Neural progenitor cell (in vitro differentiated cells): Measurements from ENCODE around the gene NAB2. TPM values are rescaled to one million over a fixed set of nuclear protein-coding genes. Genes with fewer than 3 reads are reported as not detected.

Experiments used
- DNase-seq: peaks from one replicate; pipeline ENCODE4 v3.0.0-alpha.2; 2016; ENCODE audit warnings: low spot score
- H2AFZ ChIP-seq: fragments of 200-600 bp; sonication (generic); replicated peaks from 2 replicates; pipeline ENCODE4 v1.6.1; 2016; ENCODE audit warnings: antibody characterized with exemption
- H3F3A ChIP-seq: fragments of 200-600 bp; sonication (generic); 2 replicates; pipeline ENCODE4 v1.6.1; 2016; ENCODE audit warnings: antibody characterized with exemption, low read depth
- H3K27ac ChIP-seq: fragments of 200-600 bp; sonication (generic); 2 replicates; pipeline ENCODE4 v1.5.1; 2016; ENCODE audit warnings: mild to moderate bottlenecking
- H3K27me3 ChIP-seq: fragments of 200-600 bp; sonication (generic); 2 replicates; pipeline ENCODE4 v1.6.1; 2016; ENCODE audit warnings: mild to moderate bottlenecking, moderate library complexity
- H3K36me3 ChIP-seq: fragments of 200-600 bp; sonication (generic); 2 replicates; pipeline ENCODE4 v1.5.1; 2016
- H3K4me1 ChIP-seq: fragments of 200-600 bp; sonication (generic); 2 replicates; pipeline ENCODE4 v1.6.1; 2016; ENCODE audit warnings: mixed run types
- H3K4me2 ChIP-seq: fragments of 200-600 bp; sonication (generic); 2 replicates; pipeline ENCODE4 v1.6.1; 2016
- H3K4me3 ChIP-seq: fragments of 200-600 bp; sonication (generic); 2 replicates; pipeline ENCODE4 v1.5.1; 2016
- H3K79me2 ChIP-seq: fragments of 200-600 bp; sonication (generic); 2 replicates; pipeline ENCODE4 v1.6.1; 2016; ENCODE audit warnings: low read depth
- H3K9ac ChIP-seq: fragments of 200-600 bp; sonication (generic); 2 replicates; pipeline ENCODE4 v1.6.1; 2016
- H3K9me3 ChIP-seq: fragments of 200-600 bp; sonication (generic); 2 replicates; pipeline ENCODE4 v1.5.1; 2016; ENCODE audit warnings: low read depth
- H4K20me1 ChIP-seq: fragments of 200-600 bp; sonication (generic); 2 replicates; pipeline ENCODE4 v1.6.1; 2016; ENCODE audit warnings: low read depth
- H3K27ac Mint-ChIP-seq: 3 replicates; pipeline ENCODE4 v1.8.0; 2021; ENCODE audit warnings: mixed read lengths
- H3K27me3 Mint-ChIP-seq: 2 replicates; pipeline ENCODE4 v1.8.0; 2022; ENCODE audit warnings: low read depth, mild to moderate bottlenecking, inconsistent platforms, moderate library complexity, mixed read lengths; ENCODE audit not compliant: insufficient read depth
- H3K36me3 Mint-ChIP-seq: 3 replicates; pipeline ENCODE4 v1.8.0; 2021; ENCODE audit warnings: mixed read lengths
- H3K4me1 Mint-ChIP-seq: 3 replicates; pipeline ENCODE4 v1.8.0; 2021; ENCODE audit warnings: mixed read lengths
- H3K4me3 Mint-ChIP-seq: 3 replicates; pipeline ENCODE4 v1.8.0; 2021; ENCODE audit warnings: mild to moderate bottlenecking, moderate library complexity, mixed read lengths
- H3K9me3 Mint-ChIP-seq: 3 replicates; pipeline ENCODE4 v1.8.0; 2020; ENCODE audit warnings: mixed read lengths
- EZH2 ChIP-seq: fragments of 200-600 bp; sonication (generic); IDR thresholded peaks from 2 replicates; pipeline ENCODE4 v1.6.1; 2017; ENCODE audit warnings: antibody characterized with exemption, mild to moderate bottlenecking, moderate library complexity
- EZH2phosphoT487 ChIP-seq: fragments of 200-600 bp; sonication (generic); IDR thresholded peaks from 2 replicates; pipeline ENCODE4 v1.6.1; 2017; ENCODE audit warnings: antibody characterized with exemption
- total RNA-seq: library from RNA; depleted of rRNA; stranded (reverse); fragments of >200 nt; gene quantifications from 2 replicates; pipeline ENCODE4 v1.2.3, GENCODE V29; 2015; ENCODE audit warnings: low replicate concordance
- TF ChIP-seq, protein P1 (sequence below): fragments of 200-600 bp; sonication (generic); IDR thresholded peaks from 2 replicates; pipeline ENCODE4 v1.5.1; 2017; ENCODE audit warnings: antibody characterized with exemption, mild to moderate bottlenecking

The NAB2 gene
- total RNA-seq, 1 donor from 2014 or later = 19.8 TPM

GRCh38 chr12:57096099-57096572, 7.2 kb downstream of the NAB2 start:
- peaks cover 44% of the 10 kb centered on the region for H3K4me1 Mint-ChIP-seq
- no peak overlapping the region for H2AFZ ChIP-seq
- no peaks in the 10 kb centered on the region for H3K9me3 Mint-ChIP-seq
- peaks cover 27% of the 10 kb centered on the region for H3K36me3 Mint-ChIP-seq
- no peak for DNase-seq
- TF ChIP-seq EZH2phosphoT487 = no peak
- TF ChIP-seq EZH2 = no peak
- TF ChIP-seq, protein P1, sequence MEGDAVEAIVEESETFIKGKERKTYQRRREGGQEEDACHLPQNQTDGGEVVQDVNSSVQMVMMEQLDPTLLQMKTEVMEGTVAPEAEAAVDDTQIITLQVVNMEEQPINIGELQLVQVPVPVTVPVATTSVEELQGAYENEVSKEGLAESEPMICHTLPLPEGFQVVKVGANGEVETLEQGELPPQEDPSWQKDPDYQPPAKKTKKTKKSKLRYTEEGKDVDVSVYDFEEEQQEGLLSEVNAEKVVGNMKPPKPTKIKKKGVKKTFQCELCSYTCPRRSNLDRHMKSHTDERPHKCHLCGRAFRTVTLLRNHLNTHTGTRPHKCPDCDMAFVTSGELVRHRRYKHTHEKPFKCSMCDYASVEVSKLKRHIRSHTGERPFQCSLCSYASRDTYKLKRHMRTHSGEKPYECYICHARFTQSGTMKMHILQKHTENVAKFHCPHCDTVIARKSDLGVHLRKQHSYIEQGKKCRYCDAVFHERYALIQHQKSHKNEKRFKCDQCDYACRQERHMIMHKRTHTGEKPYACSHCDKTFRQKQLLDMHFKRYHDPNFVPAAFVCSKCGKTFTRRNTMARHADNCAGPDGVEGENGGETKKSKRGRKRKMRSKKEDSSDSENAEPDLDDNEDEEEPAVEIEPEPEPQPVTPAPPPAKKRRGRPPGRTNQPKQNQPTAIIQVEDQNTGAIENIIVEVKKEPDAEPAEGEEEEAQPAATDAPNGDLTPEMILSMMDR = no peak
- peaks cover 11% of the 10 kb centered on the region for H3F3A ChIP-seq
- H3K4me2 ChIP-seq = no peak overlapping the region
- peak overlapping the region; percentile 87 for H3K27ac Mint-ChIP-seq
- no peaks in the 10 kb centered on the region for H3K9me3 ChIP-seq
- no peak overlapping the region for H3K27ac ChIP-seq
- H4K20me1 ChIP-seq = peaks cover 22% of the 10 kb centered on the region
- H3K9ac ChIP-seq = no peak overlapping the region
- peaks cover 7% of the 10 kb centered on the region for H3K27me3 Mint-ChIP-seq
- no peak overlapping the region for H3K4me3 ChIP-seq
- H3K27me3 ChIP-seq = no peaks in the 10 kb centered on the region
- peak overlapping the region; percentile 20 for H3K4me3 Mint-ChIP-seq
- H3K79me2 ChIP-seq = peaks cover 7% of the 10 kb centered on the region
- H3K4me1 ChIP-seq = peaks cover 10% of the 10 kb centered on the region
- H3K36me3 ChIP-seq = no peaks in the 10 kb centered on the region

DNA sequence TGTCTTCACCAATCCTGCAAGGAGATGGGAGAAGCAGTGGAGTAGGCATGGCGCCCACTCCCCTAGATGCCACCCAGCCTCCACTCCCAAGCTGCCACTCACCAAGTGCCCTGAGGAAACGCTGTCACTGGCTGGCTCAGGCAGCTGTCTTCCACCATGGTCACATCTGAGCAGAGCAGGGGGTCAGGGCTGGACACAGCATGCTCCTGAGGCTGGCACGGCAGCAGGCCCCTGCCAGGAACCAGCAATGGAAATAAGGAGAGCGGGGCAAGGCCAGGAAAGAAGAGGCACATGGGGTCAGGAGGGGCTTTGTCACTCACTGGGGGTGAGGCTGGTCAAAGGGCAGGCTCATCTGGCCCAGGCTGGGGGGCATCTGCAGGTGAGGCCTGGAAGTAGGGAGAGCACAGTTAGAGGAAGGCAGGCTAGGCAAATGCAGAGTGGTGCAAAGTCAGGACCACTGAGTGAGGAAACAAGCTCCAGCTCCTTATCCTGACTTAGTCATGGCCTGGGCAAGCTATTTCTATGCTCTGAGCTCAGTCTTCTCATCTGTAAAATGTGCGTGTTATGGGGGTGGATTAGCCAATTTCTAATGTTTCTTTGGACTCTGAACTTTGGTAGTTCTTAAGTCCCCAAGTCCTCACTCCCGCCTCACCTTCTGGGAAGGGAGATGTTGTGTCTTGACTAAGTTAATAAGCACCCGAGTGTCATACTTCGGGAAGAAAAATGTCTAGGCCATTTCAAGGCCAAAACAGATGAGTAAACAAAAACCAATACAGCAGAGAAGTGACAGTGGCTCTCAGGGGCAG, 8.0 kb downstream of the NAB2 start:
- H3K27ac Mint-ChIP-seq = peak overlapping the region; percentile 84
- H3K9me3 Mint-ChIP-seq = no peaks in the 10 kb centered on the region

GRCh38 chr12:57097554-57097835, 8.6 kb downstream of the NAB2 start:
- H3K27me3 ChIP-seq = no peaks in the 10 kb centered on the region
- H4K20me1 ChIP-seq = peaks cover 9% of the 10 kb centered on the region
- H3K36me3 Mint-ChIP-seq = peaks cover 22% of the 10 kb centered on the region
- H2AFZ ChIP-seq = no peak overlapping the region
- H3F3A ChIP-seq = peaks cover 11% of the 10 kb centered on the region
- no peaks in the 10 kb centered on the region for H3K79me2 ChIP-seq
- no peak overlapping the region for H3K4me3 ChIP-seq
- TF ChIP-seq EZH2 (no peak), EZH2phosphoT487 (no peak)
- TF ChIP-seq, protein P1 = no peak
- peaks cover 10% of the 10 kb centered on the region for H3K4me1 ChIP-seq
- peaks cover 7% of the 10 kb centered on the region for H3K27me3 Mint-ChIP-seq
- no peaks in the 10 kb centered on the region for H3K9me3 ChIP-seq
- H3K27ac ChIP-seq = no peak overlapping the region
- H3K9me3 Mint-ChIP-seq = no peaks in the 10 kb centered on the region
- H3K27ac Mint-ChIP-seq = no peak overlapping the region
- no peaks in the 10 kb centered on the region for H3K36me3 ChIP-seq
- DNase-seq = no peak
- H3K4me3 Mint-ChIP-seq = no peak overlapping the region
- no peak overlapping the region for H3K9ac ChIP-seq
- H3K4me1 Mint-ChIP-seq = peaks cover 42% of the 10 kb centered on the region
- H3K4me2 ChIP-seq = no peak overlapping the region

More for the DNA sequence above, 8.0 kb downstream of the NAB2 start:
- Histone ChIP-seq H3K27ac (no peak overlapping the region), H4K20me1 (peaks cover 14% of the 10 kb centered on the region), H3K9ac (no peak overlapping the region), H3K4me3 (no peak overlapping the region), H2AFZ (no peak overlapping the region), H3K36me3 (no peaks in the 10 kb centered on the region), H3K4me2 (no peak overlapping the region), H3K79me2 (no peaks in the 10 kb centered on the region), H3F3A (peaks cover 11% of the 10 kb centered on the region), H3K4me1 (peaks cover 10% of the 10 kb centered on the region), H3K9me3 (no peaks in the 10 kb centered on the region), H3K27me3 (no peaks in the 10 kb centered on the region)
- H3K36me3 Mint-ChIP-seq = peaks cover 23% of the 10 kb centered on the region
- DNase-seq = no peak
- no peak overlapping the region for H3K4me3 Mint-ChIP-seq
- H3K27me3 Mint-ChIP-seq = peaks cover 7% of the 10 kb centered on the region
- TF ChIP-seq, protein P1 = no peak
- TF ChIP-seq EZH2phosphoT487 = no peak
- H3K4me1 Mint-ChIP-seq = peaks cover 42% of the 10 kb centered on the region
